Right lobe of liver (tissue), 6 donors: Measurements from ENCODE around the gene LRRC42. TPM values are rescaled to one million over a fixed set of nuclear protein-coding genes. Genes with fewer than 3 reads are reported as not detected.

Experiments used
- ATAC-seq, 4 donors: fragments of 200-7000 bp; cut with Tn5 transposase; one replicate each; pipeline ENCODE4 v1.9.1; 2020; ENCODE audit warnings: mild to moderate bottlenecking in 4 of 4, moderate library complexity in 4 of 4
- DNase-seq, 3 donors: peaks; one replicate each; pipeline ENCODE4 v3.0.0-alpha.2; 2020
- H3K27ac ChIP-seq, 3 donors: fragments of 200-600 bp; one replicate each; pipeline ENCODE4 v1.8.0; 2022
- H3K27me3 ChIP-seq, 2 donors: fragments of 200-600 bp; one replicate each; pipeline ENCODE4 v1.8.0; 2022
- H3K36me3 ChIP-seq, 4 donors: fragments of 200-600 bp; sonication (generic) in 1 of 4; one replicate each; pipeline versions ENCODE4 v1.5.1 to v1.8.0; 2017 to 2022; ENCODE audit warnings: control low read depth in 1 of 4
- H3K4me1 ChIP-seq, 4 donors: fragments of 200-600 bp; sonication (generic) in 1 of 4; one replicate each; pipeline versions ENCODE4 v1.5.1 to v1.8.0; 2017 to 2022; ENCODE audit warnings: control low read depth in 1 of 4
- H3K4me3 ChIP-seq, 3 donors: fragments of 200-600 bp; one replicate each; pipeline ENCODE4 v1.8.0; 2022
- H3K9me3 ChIP-seq, 4 donors: fragments of 200-600 bp; sonication (generic) in 1 of 4; one replicate each; pipeline versions ENCODE4 v1.5.1 to v1.8.0; 2017 to 2022; ENCODE audit warnings: control low read depth in 1 of 4
- CTCF ChIP-seq, 4 donors: fragments of 200-600 bp in 3 of 4; fragments of 450-650 bp in 1 of 4; IDR thresholded peaks; one replicate each; pipeline versions ENCODE4 v1.5.1 to v1.8.0; 2016 to 2022; ENCODE audit warnings: antibody characterized with exemption in 4 of 4, mild to moderate bottlenecking in 2 of 4
- POLR2A ChIP-seq: fragments of 450-650 bp; IDR thresholded peaks from one replicate; pipeline ENCODE4 v1.6.1; 2017; ENCODE audit warnings: antibody characterized with exemption, mild to moderate bottlenecking
- WGBS: methylation state at CpG from one replicate; pipeline ENCODE4 v1.1.6; 2018; ENCODE audit warnings: low coverage, low lambda C conversion rate; ENCODE audit not compliant: insufficient coverage; ENCODE audit errors: missing lambda C conversion rate; 5-methylcytosine and 5-hydroxymethylcytosine counted together
- intact Hi-C, 2 donors: fragments of 100-400 bp; cut with DNase I; formaldehyde crosslinking; loops; one replicate each; pipeline versions ENCODE4 v1.11.2 to v1.14.1; 2022
- total RNA-seq, 6 experiments: library from RNA; depleted of rRNA in 2 of 6; stranded (reverse); fragments of >200 nt in 2 of 6; fragmentation: NEBNext Ultra II Directional in 3 of 6; extraction: Animal tissue kit (Norgen Biotek cat#: 25700) in 3 of 6; gene quantifications; one replicate each; pipeline versions ENCODE4 v1.1.0 to v1.2.4, GENCODE V29; 2016 to 2023
- donor health status: DM: no; HTN: yes; CAD: no.
- donor health status: DM: no; HTN: no; CAD: no.
- donor health status: DM: no; HTN: no; CAD: no.
- donor health status: DM: no; HTN: yes; CAD: no.
- donor health status: DM: no; HTN: yes; CAD: no.

LRRC42 gene
- total RNA-seq, 6 experiments from 2014 or later, result 9.7 to 19.9 (median 14.8) TPM

- no peak for ATAC-seq
These were observed 11.9 kb upstream of the LRRC42 start for GRCh38 chr1:53934170-53934765.

GRCh38 chr1:53936430-53936829 lies 9.7 kb upstream of the LRRC42 start:
- ATAC-seq (no peak), DNase-seq (no peak)
- Histone ChIP-seq H3K9me3 (no peaks in the 10 kb centered on the region), H3K4me3 (no peak overlapping the region), H3K27me3 (no peaks in the 10 kb centered on the region), H3K36me3 (no peaks in the 10 kb centered on the region), H3K4me1 (no peaks in the 10 kb centered on the region), H3K27ac (no peak overlapping the region)
- TF ChIP-seq CTCF (IDR thresholded peaks at IDR 0.05), result no peak
- TF ChIP-seq POLR2A, result no peak
- intact Hi-C loops, result no loop called here
- WGBS, result 100% methylated on average over 1 of the region's 1 CpG

More at GRCh38 chr1:53934170-53934765, 11.9 kb upstream of the LRRC42 start:
- Histone ChIP-seq H3K27me3 (no peaks in the 10 kb centered on the region), H3K9me3 (no peaks in the 10 kb centered on the region), H3K4me1 (no peaks in the 10 kb centered on the region), H3K4me3 (no peak overlapping the region), H3K27ac (no peak overlapping the region), H3K36me3 (no peaks in the 10 kb centered on the region)
- intact Hi-C loops, result no loop called here
- no peak for DNase-seq
- WGBS, result 100% methylated on average over 1 of the region's 1 CpG
- no peak for TF ChIP-seq POLR2A

- DNase-seq (no peak), ATAC-seq (no peak)
- no peaks in the 10 kb centered on the region for H3K36me3 ChIP-seq
- no peak overlapping the region for H3K27ac ChIP-seq
- TF ChIP-seq CTCF (IDR thresholded peaks at IDR 0.05), result no peak
- TF ChIP-seq POLR2A, result no peak
- H3K9me3 ChIP-seq, result no peaks in the 10 kb centered on the region
- 93% methylated on average over 4 of the region's 4 CpGs for WGBS
- H3K4me1 ChIP-seq, result no peaks in the 10 kb centered on the region
- intact Hi-C loops, result no loop called here
- H3K27me3 ChIP-seq, result no peaks in the 10 kb centered on the region
- H3K4me3 ChIP-seq, result no peak overlapping the region
These were observed 7.9 kb upstream of the LRRC42 start for GRCh38 chr1:53938136-53938830.

- Histone ChIP-seq H3K9me3 (no peaks in the 10 kb centered on the region), H3K4me3 (no peak overlapping the region), H3K36me3 (no peaks in the 10 kb centered on the region), H3K27me3 (no peaks in the 10 kb centered on the region), H3K4me1 (peaks cover 0 to 17% (median 0%) of the 10 kb centered on the region in 4 donors), H3K27ac (no peak overlapping the region)
- TF ChIP-seq POLR2A, result no peak
- TF ChIP-seq CTCF (IDR thresholded peaks at IDR 0.05), result no peak
- intact Hi-C loops, result no loop called here
- ATAC-seq (no peak), DNase-seq (no peak)
- WGBS, result 85% methylated on average over 7 of the region's 7 CpGs
These were observed 3.8 kb upstream of the LRRC42 start for GRCh38 chr1:53942127-53942957.

GRCh38 chr1:53943090-53943489 lies 3.1 kb upstream of the LRRC42 start:
- no peak for DNase-seq
- peaks cover 0 to 25% (median 0%) of the 10 kb centered on the region in 4 donors for H3K4me1 ChIP-seq
- H3K9me3 ChIP-seq, result no peaks in the 10 kb centered on the region
- H3K27me3 ChIP-seq, result no peaks in the 10 kb centered on the region
- intact Hi-C loops, result no loop called here
- no peak overlapping the region for H3K4me3 ChIP-seq
- H3K27ac ChIP-seq, result no peak overlapping the region
- WGBS, result 89% methylated on average over 6 of the region's 6 CpGs
- no peak for TF ChIP-seq CTCF (IDR thresholded peaks at IDR 0.05)
- no peak for TF ChIP-seq POLR2A
- H3K36me3 ChIP-seq, result no peaks in the 10 kb centered on the region
- no peak for ATAC-seq
